ENCODE data around the gene PRKCB. TPM values are rescaled to one million over a fixed set of nuclear protein-coding genes. Genes with fewer than 3 reads are reported as not detected.

Gene PRKCB
- polyA plus RNA-seq, 2 of the 4 experiments (the other 2 are of a cell fraction), result 0.09 to 0.22 TPM

Small RNA genes within 50 kb of the gene (small RNA-seq; reads per million reads assigned to genes)
- gene MIR1273H, result 0 reads per million in 6 experiments

Other genes with a start within 250 kb of the PRKCB start
- 160 and 277 TPM in 2 replicates for gene NDUFAB1, start 239.7 kb upstream of the PRKCB start, polyA plus RNA-seq (2011; rRNA removed)
- gene NDUFAB1, start 239.7 kb upstream of the PRKCB start, polyA plus RNA-seq (2017; fragmentation: RNase III; extraction: RNeasy Plus Mini Kit Qiagen cat#74134 plus additional on column Dnase treatment), result 162 to 168 TPM (median 167 TPM) in 3 replicates
- 14.7 and 17.4 TPM in 2 replicates for gene PALB2, start 194.7 kb upstream of the PRKCB start, polyA plus RNA-seq (2011; rRNA removed)
- gene PALB2, start 194.7 kb upstream of the PRKCB start, polyA plus RNA-seq (2017; fragmentation: RNase III; extraction: RNeasy Plus Mini Kit Qiagen cat#74134 plus additional on column Dnase treatment), result 11.9 to 15.0 TPM (median 13.9 TPM) in 3 replicates
- 91.1 TPM in 2 replicates for gene DCTN5, start 194.5 kb upstream of the PRKCB start, polyA plus RNA-seq (2011; rRNA removed)
- gene DCTN5, start 194.5 kb upstream of the PRKCB start, polyA plus RNA-seq (2017; fragmentation: RNase III; extraction: RNeasy Plus Mini Kit Qiagen cat#74134 plus additional on column Dnase treatment), result 64.6 to 70.4 TPM (median 66.2 TPM) in 3 replicates
- gene PLK1, start 157.1 kb upstream of the PRKCB start, polyA plus RNA-seq (2011; rRNA removed), result 52.8 and 71.9 TPM in 2 replicates
- 108 to 117 TPM (median 114 TPM) in 3 replicates for gene PLK1, start 157.1 kb upstream of the PRKCB start, polyA plus RNA-seq (2017; fragmentation: RNase III; extraction: RNeasy Plus Mini Kit Qiagen cat#74134 plus additional on column Dnase treatment)
- not detected in 2 replicates for gene ERN2, start 122.8 kb upstream of the PRKCB start, polyA plus RNA-seq (2011; rRNA removed)
- gene ERN2, start 122.8 kb upstream of the PRKCB start, polyA plus RNA-seq (2017; fragmentation: RNase III; extraction: RNeasy Plus Mini Kit Qiagen cat#74134 plus additional on column Dnase treatment), result not detected in 3 replicates
- gene CHP2, start 81.0 kb upstream of the PRKCB start, polyA plus RNA-seq (2011; rRNA removed), result not detected in 2 replicates
- gene CHP2, start 81.0 kb upstream of the PRKCB start, polyA plus RNA-seq (2017; fragmentation: RNase III; extraction: RNeasy Plus Mini Kit Qiagen cat#74134 plus additional on column Dnase treatment), result not detected in 3 replicates

All from A549 (cell line).